Liver (tissue), 9 donors: ENCODE data around the gene ZNF880. TPM values are rescaled to one million over a fixed set of nuclear protein-coding genes. Genes with fewer than 3 reads are reported as not detected.
A peak's percentile ranks its signal among the peaks of the same experiment; 100 is the strongest.

Experiments used
- DNase-seq: peaks from one replicate; pipeline ENCODE4 v3.0.0-alpha.2; 2017; ENCODE audit warnings: low spot score
- H3K27ac ChIP-seq, 2 donors: one replicate each; pipeline ENCODE4 v1.7.0; 2013; ENCODE audit warnings: inconsistent platforms in 2 of 2, low read length in 2 of 2, control low read depth in 1 of 2, low read depth in 1 of 2, mild to moderate bottlenecking in 1 of 2
- H3K27me3 ChIP-seq, 4 donors: one replicate each; pipeline versions ENCODE4 v1.6.1 to v1.7.0; 2013; ENCODE audit warnings: low read length in 3 of 4, inconsistent platforms in 1 of 4, mild to moderate bottlenecking in 1 of 4, moderate library complexity in 1 of 4; ENCODE audit not compliant: control insufficient read depth in 4 of 4, insufficient read depth in 4 of 4
- H3K36me3 ChIP-seq, 4 donors: one replicate each; pipeline versions ENCODE4 v1.6.1 to v1.7.0; 2013; ENCODE audit warnings: low read length in 3 of 4, mild to moderate bottlenecking in 3 of 4, low read depth in 1 of 4, moderate library complexity in 1 of 4; ENCODE audit not compliant: control insufficient read depth in 4 of 4, insufficient read depth in 3 of 4
- H3K4me1 ChIP-seq, 4 donors: one replicate each; pipeline versions ENCODE4 v1.6.1 to v1.7.0; 2013; ENCODE audit warnings: low read length in 3 of 4, mild to moderate bottlenecking in 3 of 4, moderate library complexity in 1 of 4; ENCODE audit not compliant: control insufficient read depth in 4 of 4, insufficient read depth in 4 of 4
- H3K4me3 ChIP-seq, 3 donors: one replicate each; pipeline versions ENCODE4 v1.6.1 to v1.7.0; 2013; ENCODE audit warnings: low read length in 3 of 3, control low read depth in 1 of 3, low read depth in 1 of 3, mild to moderate bottlenecking in 1 of 3
- H3K9ac ChIP-seq, 2 donors: one replicate each; pipeline ENCODE4 v1.7.0; 2013; ENCODE audit warnings: low read length in 2 of 2, mild to moderate bottlenecking in 2 of 2, moderate library complexity in 2 of 2, control low read depth in 1 of 2, low read depth in 1 of 2
- H3K9me3 ChIP-seq, 4 donors: one replicate each; pipeline versions ENCODE4 v1.6.1 to v1.7.0; 2013; ENCODE audit warnings: low read length in 3 of 4; ENCODE audit not compliant: control insufficient read depth in 4 of 4
- EGR1 ChIP-seq, 2 donors: IDR thresholded peaks; 2 replicates each; pipeline ENCODE4 v1.6.1; 2016 to 2018; ENCODE audit warnings: antibody characterized with exemption in 2 of 2, low read depth in 2 of 2
- FOXA1 ChIP-seq: IDR thresholded peaks from 2 replicates; pipeline ENCODE4 v1.6.1; 2016; ENCODE audit warnings: antibody characterized with exemption
- FOXA2 ChIP-seq: IDR thresholded peaks from 2 replicates; pipeline ENCODE4 v1.6.1; 2016; ENCODE audit warnings: antibody characterized with exemption
- GABPA ChIP-seq, 2 donors: IDR thresholded peaks in 1 of 2; conservative IDR thresholded peaks in 1 of 2; 2 replicates each; pipeline ENCODE4 v1.6.1; 2016; ENCODE audit warnings: antibody characterized with exemption in 2 of 2, mild to moderate bottlenecking in 1 of 2, moderate library complexity in 1 of 2
- HNF4A ChIP-seq, 2 donors: conservative IDR thresholded peaks; 2 replicates each; pipeline ENCODE4 v1.6.1; 2016; ENCODE audit warnings: antibody characterized with exemption in 2 of 2, mild to moderate bottlenecking in 2 of 2
- HNF4G ChIP-seq: IDR thresholded peaks from 2 replicates; pipeline ENCODE4 v1.6.1; 2016; ENCODE audit warnings: antibody characterized with exemption
- JUND ChIP-seq, 2 donors: IDR thresholded peaks; 2 replicates each; pipeline ENCODE4 v1.6.1; 2016; ENCODE audit warnings: antibody characterized with exemption in 2 of 2
- NR2F2 ChIP-seq: IDR thresholded peaks from 2 replicates; pipeline ENCODE4 v1.6.1; 2016; ENCODE audit warnings: antibody characterized with exemption
- RAD21 ChIP-seq, 2 donors: IDR thresholded peaks; 2 replicates each; pipeline ENCODE4 v1.6.1; 2016; ENCODE audit warnings: antibody characterized with exemption in 2 of 2, mild to moderate bottlenecking in 2 of 2
- RXRA ChIP-seq, 2 donors: IDR thresholded peaks; 2 replicates each; pipeline ENCODE4 v1.6.1; 2017 to 2018; ENCODE audit warnings: antibody characterized with exemption in 2 of 2, mild to moderate bottlenecking in 1 of 2
- SP1 ChIP-seq: IDR thresholded peaks from 2 replicates; pipeline ENCODE4 v1.6.1; 2018; ENCODE audit warnings: antibody characterized with exemption, mild to moderate bottlenecking
- TAF1 ChIP-seq: conservative IDR thresholded peaks from 2 replicates; pipeline ENCODE4 v1.6.1; 2016; ENCODE audit warnings: antibody characterized with exemption, mild to moderate bottlenecking
- YY1 ChIP-seq: IDR thresholded peaks from 2 replicates; pipeline ENCODE4 v1.6.1; 2016; ENCODE audit warnings: antibody characterized with exemption, mild to moderate bottlenecking
- WGBS: extraction: QIAGEN DNeasy Blood & Tissue Kit; methylation state at CpG from one replicate; pipeline ENCODE4 v1.1.7; 2013; 5-methylcytosine and 5-hydroxymethylcytosine counted together
- polyA plus RNA-seq, 2 donors: library from polyadenylated mRNA; stranded (reverse) in 1 of 2; unstranded in 1 of 2; fragments of 200-250 nt in 1 of 2; fragments of >200 nt in 1 of 2; fragmentation: Nextera tagmentation in 1 of 2; extraction: Ambion mirVana in 1 of 2; gene quantifications; one replicate each; pipeline versions ENCODE4 v1.2.1 to v1.2.3, GENCODE V29; 2013 to 2015
- total RNA-seq, 2 donors: library from RNA; depleted of rRNA; stranded (reverse); fragments of >200 nt; gene quantifications; one replicate each; pipeline ENCODE4 v1.2.3, GENCODE V29; 2014
- TF ChIP-seq, protein P1 (sequence below): IDR thresholded peaks from 2 replicates; pipeline ENCODE4 v1.6.1; 2016; ENCODE audit warnings: antibody characterized with exemption
- TF ChIP-seq, protein P2 (sequence below): IDR thresholded peaks from 2 replicates; pipeline ENCODE4 v1.6.1; 2016; ENCODE audit warnings: antibody characterized with exemption
- TF ChIP-seq, protein P3 (sequence below): IDR thresholded peaks from 2 replicates; pipeline ENCODE4 v1.6.1; 2016; ENCODE audit warnings: antibody characterized with exemption, mild to moderate bottlenecking
- TF ChIP-seq, protein P4 (sequence below): fragments of 150-350 bp; IDR thresholded peaks from 2 replicates; pipeline ENCODE4 v1.5.1; 2017; ENCODE audit warnings: improper control_type of control experiment, low read depth, low read length; ENCODE audit not compliant: missing input control
- TF ChIP-seq, protein P5 (sequence below): IDR thresholded peaks from 2 replicates; pipeline ENCODE4 v1.6.1; 2016; ENCODE audit warnings: antibody characterized with exemption
- donor health status: healthy.
- donor health status: healthy.
- donor health status: healthy.
- donor health status: healthy.
- donor health status: healthy.

ZNF880 gene
- total RNA-seq (1 to 10 TPM; 2.2 to 3.3 TPM), polyA plus RNA-seq (1 to 10 TPM; 2.1 to 2.6 TPM)

DNA sequence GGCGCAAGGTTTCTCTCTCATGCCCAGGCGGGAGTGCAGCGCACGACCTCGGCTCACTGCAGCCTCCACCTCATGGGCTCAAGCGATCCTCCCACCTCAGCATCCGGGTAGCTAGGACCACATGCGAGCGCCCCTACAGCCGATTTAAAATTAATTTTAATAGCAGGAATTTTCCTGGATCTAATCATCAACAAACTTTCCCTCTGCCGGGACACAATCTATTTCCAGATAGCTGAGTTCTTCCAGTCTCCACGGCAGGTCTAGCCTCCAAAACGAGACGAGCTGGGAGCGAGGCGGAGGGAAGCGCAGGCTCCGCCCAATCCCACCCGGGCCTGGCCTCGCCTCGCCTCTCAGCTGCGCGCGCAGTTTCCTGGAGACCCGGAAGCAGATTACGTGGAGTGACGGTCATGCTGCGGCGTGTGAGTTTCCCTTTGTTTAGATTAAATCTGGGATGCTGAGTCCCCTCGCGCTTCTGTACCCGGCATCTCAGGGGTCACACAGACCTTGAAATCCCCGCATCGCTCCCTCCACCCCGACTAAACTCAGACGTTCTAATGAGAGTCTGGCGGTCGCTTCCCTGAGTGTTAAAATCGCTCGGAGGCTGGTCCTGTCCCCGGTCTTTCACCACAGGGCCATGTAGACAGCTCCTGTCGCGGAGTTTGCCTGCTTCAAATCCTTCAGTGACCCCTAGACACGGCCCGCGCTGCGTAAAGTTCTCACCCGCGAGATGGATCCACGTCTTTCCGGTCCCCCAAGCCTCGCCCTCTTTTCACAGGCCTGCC is at the start of gene ZNF880:
Gene ZNF880 (plus strand): TSS at position 365 of the 782 bp plus-strand sequence. CDS start 43 bp downstream, at position 408.
- Histone ChIP-seq H3K9me3 (peaks cover 20 to 62% (median 34%) of the 10 kb centered on the region in 4 donors), H3K27ac (peak within 1 kb of the TSS; percentile 71 to 89), H3K4me3 (peak within 1 kb of the TSS; percentile 71 to 93 (median 86)), H3K4me1 (no peaks in the 10 kb centered on the region), H3K36me3 (peaks cover 0 to 3% (median 2%) of the 10 kb centered on the region in 4 donors), H3K9ac (peak within 1 kb of the TSS; percentile 39 to 47), H3K27me3 (no peaks in the 10 kb centered on the region)
- DNase-seq = peak; percentile 85
- WGBS = 6% methylated on average over 52 of the region's 52 CpGs
- TF ChIP-seq RAD21 (IDR thresholded peaks at IDR 0.05) (no peak), GABPA (IDR thresholded peaks at IDR 0.05 in 1 of 2, conservative IDR thresholded peaks at IDR 0.05 in 1 of 2) (peak in 1 of 2 donors; percentile 90), TAF1 (no peak), RXRA (IDR thresholded peaks at IDR 0.05) (no peak)
- TF ChIP-seq, protein P1, sequence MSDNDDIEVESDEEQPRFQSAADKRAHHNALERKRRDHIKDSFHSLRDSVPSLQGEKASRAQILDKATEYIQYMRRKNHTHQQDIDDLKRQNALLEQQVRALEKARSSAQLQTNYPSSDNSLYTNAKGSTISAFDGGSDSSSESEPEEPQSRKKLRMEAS = peak; percentile 11

DNA sequence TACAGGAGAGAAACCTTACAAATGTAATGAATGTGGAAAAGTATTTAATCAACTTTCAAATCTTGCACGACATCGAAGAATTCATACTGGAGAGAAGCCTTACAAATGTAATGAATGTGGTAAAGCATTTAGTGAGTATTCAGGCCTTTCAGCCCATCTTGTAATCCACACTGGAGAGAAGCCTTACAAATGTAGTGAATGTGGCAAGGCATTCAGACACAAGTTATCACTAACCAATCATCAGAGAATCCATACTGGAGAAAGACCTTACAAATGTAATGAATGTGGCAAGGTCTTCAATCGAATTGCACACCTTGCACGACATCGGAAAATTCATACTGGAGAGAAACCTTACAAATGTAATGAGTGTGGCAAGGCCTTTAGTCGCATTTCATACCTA is 47.3 kb upstream of the ZNF880 start:
- TF ChIP-seq RXRA (IDR thresholded peaks at IDR 0.05) (no peak), FOXA1 (no peak), HNF4A (conservative IDR thresholded peaks at IDR 0.05) (no peak), TAF1 (no peak), SP1 (no peak), YY1 (no peak), JUND (IDR thresholded peaks at IDR 0.05) (no peak), NR2F2 (no peak), FOXA2 (no peak), EGR1 (IDR thresholded peaks at IDR 0.05; ENCODE audit: low read depth in 2 of 2) (no peak), GABPA (IDR thresholded peaks at IDR 0.05 in 1 of 2, conservative IDR thresholded peaks at IDR 0.05 in 1 of 2) (no peak), HNF4G (no peak), RAD21 (IDR thresholded peaks at IDR 0.05) (no peak)
- TF ChIP-seq, protein P2, sequence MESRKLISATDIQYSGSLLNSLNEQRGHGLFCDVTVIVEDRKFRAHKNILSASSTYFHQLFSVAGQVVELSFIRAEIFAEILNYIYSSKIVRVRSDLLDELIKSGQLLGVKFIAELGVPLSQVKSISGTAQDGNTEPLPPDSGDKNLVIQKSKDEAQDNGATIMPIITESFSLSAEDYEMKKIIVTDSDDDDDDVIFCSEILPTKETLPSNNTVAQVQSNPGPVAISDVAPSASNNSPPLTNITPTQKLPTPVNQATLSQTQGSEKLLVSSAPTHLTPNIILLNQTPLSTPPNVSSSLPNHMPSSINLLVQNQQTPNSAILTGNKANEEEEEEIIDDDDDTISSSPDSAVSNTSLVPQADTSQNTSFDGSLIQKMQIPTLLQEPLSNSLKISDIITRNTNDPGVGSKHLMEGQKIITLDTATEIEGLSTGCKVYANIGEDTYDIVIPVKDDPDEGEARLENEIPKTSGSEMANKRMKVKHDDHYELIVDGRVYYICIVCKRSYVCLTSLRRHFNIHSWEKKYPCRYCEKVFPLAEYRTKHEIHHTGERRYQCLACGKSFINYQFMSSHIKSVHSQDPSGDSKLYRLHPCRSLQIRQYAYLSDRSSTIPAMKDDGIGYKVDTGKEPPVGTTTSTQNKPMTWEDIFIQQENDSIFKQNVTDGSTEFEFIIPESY = no peak
- TF ChIP-seq, protein P3, sequence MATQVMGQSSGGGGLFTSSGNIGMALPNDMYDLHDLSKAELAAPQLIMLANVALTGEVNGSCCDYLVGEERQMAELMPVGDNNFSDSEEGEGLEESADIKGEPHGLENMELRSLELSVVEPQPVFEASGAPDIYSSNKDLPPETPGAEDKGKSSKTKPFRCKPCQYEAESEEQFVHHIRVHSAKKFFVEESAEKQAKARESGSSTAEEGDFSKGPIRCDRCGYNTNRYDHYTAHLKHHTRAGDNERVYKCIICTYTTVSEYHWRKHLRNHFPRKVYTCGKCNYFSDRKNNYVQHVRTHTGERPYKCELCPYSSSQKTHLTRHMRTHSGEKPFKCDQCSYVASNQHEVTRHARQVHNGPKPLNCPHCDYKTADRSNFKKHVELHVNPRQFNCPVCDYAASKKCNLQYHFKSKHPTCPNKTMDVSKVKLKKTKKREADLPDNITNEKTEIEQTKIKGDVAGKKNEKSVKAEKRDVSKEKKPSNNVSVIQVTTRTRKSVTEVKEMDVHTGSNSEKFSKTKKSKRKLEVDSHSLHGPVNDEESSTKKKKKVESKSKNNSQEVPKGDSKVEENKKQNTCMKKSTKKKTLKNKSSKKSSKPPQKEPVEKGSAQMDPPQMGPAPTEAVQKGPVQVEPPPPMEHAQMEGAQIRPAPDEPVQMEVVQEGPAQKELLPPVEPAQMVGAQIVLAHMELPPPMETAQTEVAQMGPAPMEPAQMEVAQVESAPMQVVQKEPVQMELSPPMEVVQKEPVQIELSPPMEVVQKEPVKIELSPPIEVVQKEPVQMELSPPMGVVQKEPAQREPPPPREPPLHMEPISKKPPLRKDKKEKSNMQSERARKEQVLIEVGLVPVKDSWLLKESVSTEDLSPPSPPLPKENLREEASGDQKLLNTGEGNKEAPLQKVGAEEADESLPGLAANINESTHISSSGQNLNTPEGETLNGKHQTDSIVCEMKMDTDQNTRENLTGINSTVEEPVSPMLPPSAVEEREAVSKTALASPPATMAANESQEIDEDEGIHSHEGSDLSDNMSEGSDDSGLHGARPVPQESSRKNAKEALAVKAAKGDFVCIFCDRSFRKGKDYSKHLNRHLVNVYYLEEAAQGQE = no peak
- TF ChIP-seq, protein P4, sequence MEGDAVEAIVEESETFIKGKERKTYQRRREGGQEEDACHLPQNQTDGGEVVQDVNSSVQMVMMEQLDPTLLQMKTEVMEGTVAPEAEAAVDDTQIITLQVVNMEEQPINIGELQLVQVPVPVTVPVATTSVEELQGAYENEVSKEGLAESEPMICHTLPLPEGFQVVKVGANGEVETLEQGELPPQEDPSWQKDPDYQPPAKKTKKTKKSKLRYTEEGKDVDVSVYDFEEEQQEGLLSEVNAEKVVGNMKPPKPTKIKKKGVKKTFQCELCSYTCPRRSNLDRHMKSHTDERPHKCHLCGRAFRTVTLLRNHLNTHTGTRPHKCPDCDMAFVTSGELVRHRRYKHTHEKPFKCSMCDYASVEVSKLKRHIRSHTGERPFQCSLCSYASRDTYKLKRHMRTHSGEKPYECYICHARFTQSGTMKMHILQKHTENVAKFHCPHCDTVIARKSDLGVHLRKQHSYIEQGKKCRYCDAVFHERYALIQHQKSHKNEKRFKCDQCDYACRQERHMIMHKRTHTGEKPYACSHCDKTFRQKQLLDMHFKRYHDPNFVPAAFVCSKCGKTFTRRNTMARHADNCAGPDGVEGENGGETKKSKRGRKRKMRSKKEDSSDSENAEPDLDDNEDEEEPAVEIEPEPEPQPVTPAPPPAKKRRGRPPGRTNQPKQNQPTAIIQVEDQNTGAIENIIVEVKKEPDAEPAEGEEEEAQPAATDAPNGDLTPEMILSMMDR = no peak
- TF ChIP-seq, protein P5, sequence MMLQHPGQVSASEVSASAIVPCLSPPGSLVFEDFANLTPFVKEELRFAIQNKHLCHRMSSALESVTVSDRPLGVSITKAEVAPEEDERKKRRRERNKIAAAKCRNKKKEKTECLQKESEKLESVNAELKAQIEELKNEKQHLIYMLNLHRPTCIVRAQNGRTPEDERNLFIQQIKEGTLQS = no peak
- TF ChIP-seq, protein P1 = no peak
- H3K9ac ChIP-seq = no peak overlapping the region
- H3K27me3 ChIP-seq = no peaks in the 10 kb centered on the region
- H3K4me1 ChIP-seq = no peaks in the 10 kb centered on the region
- peaks cover 9 to 56% (median 51%) of the 10 kb centered on the region in 4 donors for H3K36me3 ChIP-seq
- H3K27ac ChIP-seq = no peak overlapping the region
- peak overlapping the region in 2 of 3 donors; percentile 64 to 87 for H3K4me3 ChIP-seq
- H3K9me3 ChIP-seq = peaks cover 60 to 98% (median 84%) of the 10 kb centered on the region in 4 donors
- DNase-seq = no peak
- WGBS = over 99% methylated on average over 6 of the region's 6 CpGs
